OCI-LY3 (cell line): ENCODE data around the gene MESP1.

Experiments
- H2AFZ ChIP-seq: fragments of 200-600, 300-600 bp; shearing (Covaris generic); 2 replicates; pipeline ENCODE4 v1.6.0; 2014; ENCODE audit warnings: antibody characterized with exemption, low read depth, low read length
- H3K27ac ChIP-seq: fragments of 200-600, 300-600 bp; sonication (generic); 2 replicates; pipeline ENCODE4 v1.5.1; 2014; ENCODE audit warnings: mild to moderate bottlenecking, low read length, moderate library complexity, mixed read lengths
- H3K27me3 ChIP-seq: fragments of 200-600, 300-600 bp; sonication (generic); 2 replicates; pipeline ENCODE4 v1.6.1; 2014; ENCODE audit warnings: low read depth, low read length, mixed read lengths
- H3K36me3 ChIP-seq: fragments of 200-600, 300-600 bp; sonication (generic); replicated peaks from 2 replicates; pipeline ENCODE3; 2014; ENCODE audit warnings: low read depth, low read length, mixed read lengths
- H3K4me1 ChIP-seq: fragments of 300-600, 200-600 bp; sonication (generic); 2 replicates; pipeline ENCODE4 v1.6.1; 2014; ENCODE audit warnings: low read length, mixed read lengths
- H3K4me2 ChIP-seq: fragments of 200-600, 300-600 bp; sonication (generic); 2 replicates; pipeline ENCODE4 v1.6.1; 2014; ENCODE audit warnings: low read length, mixed read lengths
- H3K4me3 ChIP-seq: fragments of 300-600, 200-600 bp; sonication (generic); 2 replicates; pipeline ENCODE4 v1.5.1; 2014; ENCODE audit warnings: antibody characterized with exemption, mild to moderate bottlenecking, low read length, moderate library complexity
- H3K79me2 ChIP-seq: fragments of 300-600, 200-600 bp; shearing (Covaris generic); 2 replicates; pipeline ENCODE4 v1.6.1; 2014; ENCODE audit warnings: mild to moderate bottlenecking, low read length, mixed read lengths
- H3K9ac ChIP-seq: fragments of 300-600, 200-600 bp; shearing (Covaris generic); 2 replicates; pipeline ENCODE4 v1.6.0; 2014; ENCODE audit warnings: mild to moderate bottlenecking, low read length, moderate library complexity
- H3K9me3 ChIP-seq: fragments of 200-600, 300-600 bp; shearing (Covaris generic); 2 replicates; pipeline ENCODE4 v1.6.1; 2014; ENCODE audit warnings: low read length, mixed read lengths; ENCODE audit not compliant: insufficient read depth
- H4K20me1 ChIP-seq: fragments of 200-600, 300-600 bp; sonication (generic); 2 replicates; pipeline ENCODE4 v1.6.1; 2016; ENCODE audit warnings: low read length, mixed read lengths; ENCODE audit not compliant: insufficient read depth
- CTCF ChIP-seq: fragments of 200-600, 300-600 bp; sonication (generic); IDR thresholded peaks from 2 replicates; pipeline ENCODE4 v1.5.1; 2014; ENCODE audit warnings: antibody characterized with exemption, low read length, low read depth
- EZH2phosphoT487 ChIP-seq: fragments of 200-600 bp; shearing (Covaris generic); IDR thresholded peaks from 2 replicates; pipeline ENCODE4 v1.6.1; 2018; ENCODE audit warnings: antibody characterized with exemption, mixed run types, low read depth

MESP1 gene

DNA sequence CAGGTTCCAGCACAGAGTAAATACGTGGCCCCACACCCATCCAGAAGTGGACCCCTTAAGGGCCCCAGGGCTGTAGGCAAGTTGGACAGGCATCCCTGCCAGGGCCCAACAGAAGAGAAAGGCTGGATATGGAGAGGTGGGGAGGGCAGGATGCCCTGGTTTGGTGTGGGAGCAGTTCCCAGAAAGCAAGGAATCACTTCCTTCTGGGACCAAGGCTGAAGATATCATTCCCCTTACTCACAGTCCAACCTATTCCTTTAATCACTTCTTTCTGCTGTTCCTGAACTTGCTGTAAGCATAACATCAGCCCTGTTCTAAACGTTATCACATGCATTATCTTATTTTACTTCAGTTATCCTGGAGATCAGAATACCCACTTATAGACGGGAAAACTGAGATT lies 19.0 kb upstream of the MESP1 start:
- H2AFZ ChIP-seq, result no peak overlapping the region

DNA sequence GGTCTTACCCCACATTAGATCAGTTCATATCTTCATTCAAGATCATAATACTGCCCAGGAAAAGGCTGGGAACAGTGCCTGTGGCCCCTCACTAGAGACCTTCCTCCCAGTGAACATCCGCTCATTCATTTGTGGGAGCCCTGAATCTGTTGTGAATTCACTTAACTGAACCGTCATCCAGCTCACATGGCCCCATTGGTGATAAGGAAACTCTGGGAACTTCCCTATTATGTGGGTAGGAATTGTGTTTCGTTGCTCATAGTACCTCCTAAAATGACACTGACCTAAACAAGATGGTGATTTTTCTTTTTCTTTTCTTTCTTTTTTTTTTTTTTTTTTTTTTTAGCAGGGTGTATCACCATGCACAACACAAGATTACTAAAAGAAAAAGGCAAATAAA lies 18.3 kb upstream of the MESP1 start:
- no peaks in the 10 kb centered on the region for H3K27me3 ChIP-seq
- H2AFZ ChIP-seq, result no peak overlapping the region
- no peaks in the 10 kb centered on the region for H3K36me3 ChIP-seq
- no peak overlapping the region for H3K4me3 ChIP-seq
- TF ChIP-seq EZH2phosphoT487, result no peak
- TF ChIP-seq CTCF, result no peak
- no peak overlapping the region for H3K27ac ChIP-seq
- no peaks in the 10 kb centered on the region for H3K9me3 ChIP-seq
- H3K4me2 ChIP-seq, result no peak overlapping the region
- no peaks in the 10 kb centered on the region for H3K79me2 ChIP-seq
- H4K20me1 ChIP-seq, result no peaks in the 10 kb centered on the region
- peaks cover 6% of the 10 kb centered on the region; the same call in 1 of the 2 replicates for H3K4me1 ChIP-seq
- no peak overlapping the region for H3K9ac ChIP-seq

More for the DNA sequence above, 19.0 kb upstream of the MESP1 start:
- Histone ChIP-seq H4K20me1 (no peaks in the 10 kb centered on the region), H3K27ac (no peak overlapping the region), H3K4me3 (no peak overlapping the region), H3K79me2 (no peaks in the 10 kb centered on the region), H3K4me1 (peaks cover 6% of the 10 kb centered on the region; the same call in 1 of the 2 replicates), H3K9me3 (no peaks in the 10 kb centered on the region), H3K9ac (no peak overlapping the region), H3K27me3 (no peaks in the 10 kb centered on the region), H3K4me2 (no peak overlapping the region), H3K36me3 (no peaks in the 10 kb centered on the region)
- TF ChIP-seq EZH2phosphoT487, result no peak
- TF ChIP-seq CTCF, result no peak

DNA sequence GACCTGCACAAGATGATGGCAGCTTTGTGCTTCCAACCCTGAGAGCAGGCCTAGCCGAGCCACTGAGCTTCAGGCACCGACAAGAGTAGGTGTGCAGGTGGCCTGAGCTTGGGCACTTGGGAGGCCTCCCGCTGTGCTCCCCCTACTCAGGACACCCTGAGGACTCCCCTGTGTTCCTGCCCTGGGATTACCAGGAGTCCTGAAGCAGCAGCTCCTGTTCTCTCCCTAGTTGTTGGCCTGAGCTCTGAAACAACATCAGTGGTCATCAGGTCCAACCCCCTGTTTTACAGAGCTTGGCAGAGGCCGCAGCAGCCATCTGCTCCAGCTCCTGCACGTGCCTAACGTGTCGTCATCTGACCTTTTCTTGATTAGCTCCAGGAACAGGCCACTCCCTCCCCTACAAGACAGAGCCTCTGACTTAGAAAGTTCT lies 17.0 kb upstream of the MESP1 start:
- no peaks in the 10 kb centered on the region for H4K20me1 ChIP-seq
- no peak for TF ChIP-seq EZH2phosphoT487
- TF ChIP-seq CTCF, result no peak
- H3K27me3 ChIP-seq, result no peaks in the 10 kb centered on the region
- H3K27ac ChIP-seq, result no peak overlapping the region
- H3K4me1 ChIP-seq, result peaks cover 4% of the 10 kb centered on the region; the same call in 1 of the 2 replicates
- no peak overlapping the region for H3K4me2 ChIP-seq
- H2AFZ ChIP-seq, result peak overlapping the region; percentile 32; the same call in 1 of the 2 replicates
- H3K9ac ChIP-seq, result no peak overlapping the region
- H3K79me2 ChIP-seq, result no peaks in the 10 kb centered on the region
- no peak overlapping the region for H3K4me3 ChIP-seq
- no peaks in the 10 kb centered on the region for H3K36me3 ChIP-seq
- no peaks in the 10 kb centered on the region for H3K9me3 ChIP-seq

GRCh38 chr15:89767411-89767915 lies 16.4 kb upstream of the MESP1 start:
- peak overlapping the region; percentile 32; the same call in 1 of the 2 replicates for H2AFZ ChIP-seq
- no peaks in the 10 kb centered on the region for H3K79me2 ChIP-seq
- TF ChIP-seq CTCF (no peak), EZH2phosphoT487 (no peak)
- no peak overlapping the region for H3K4me3 ChIP-seq
- H3K27me3 ChIP-seq, result no peaks in the 10 kb centered on the region
- no peak overlapping the region for H3K4me2 ChIP-seq
- H3K4me1 ChIP-seq, result no peaks in the 10 kb centered on the region; the same call in 1 of the 2 replicates
- H3K9ac ChIP-seq, result no peak overlapping the region; the same call in 1 of the 2 replicates
- no peak overlapping the region for H3K27ac ChIP-seq
- H4K20me1 ChIP-seq, result no peaks in the 10 kb centered on the region
- H3K9me3 ChIP-seq, result no peaks in the 10 kb centered on the region
- no peaks in the 10 kb centered on the region for H3K36me3 ChIP-seq
